Brain pericyte (primary cell): Measurements from ENCODE around the gene VDR.

Experiments
- DNase-seq: peaks from one replicate; pipeline ENCODE4 v3.0.0-alpha.2; 2012; ENCODE audit warnings: low read depth, low spot score

The VDR gene

GRCh38 chr12:47870175-47870781, 34.5 kb downstream of the VDR start:
- DNase-seq = no peak

DNA sequence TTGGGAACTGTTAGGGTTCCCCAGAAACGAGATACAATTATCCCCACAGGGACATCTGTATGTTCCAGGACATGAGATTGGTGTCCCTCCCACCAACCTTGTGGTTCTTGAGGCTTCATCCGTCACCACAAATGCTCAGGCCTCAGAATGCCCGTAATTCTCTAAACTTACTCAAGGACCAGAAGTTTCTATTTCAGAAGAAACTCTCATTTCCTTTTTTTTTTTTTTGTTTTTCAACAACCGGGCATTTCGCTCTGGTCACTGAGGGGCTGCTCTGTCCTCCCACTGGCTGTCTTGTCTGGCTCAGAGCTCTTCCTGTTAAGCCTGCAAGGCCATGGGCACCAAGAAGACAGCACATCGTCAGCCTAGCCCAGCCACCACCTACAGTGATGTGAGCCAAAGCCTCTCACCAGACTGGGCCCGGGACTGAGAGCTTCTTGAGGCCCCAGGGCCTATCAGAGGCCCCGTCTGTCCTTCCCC, 36.2 kb downstream of the VDR start:
- DNase-seq = no peak

- peak; percentile 51 for DNase-seq
Observed at GRCh38 chr12:47868041-47868440, 36.8 kb downstream of the VDR start.

DNA sequence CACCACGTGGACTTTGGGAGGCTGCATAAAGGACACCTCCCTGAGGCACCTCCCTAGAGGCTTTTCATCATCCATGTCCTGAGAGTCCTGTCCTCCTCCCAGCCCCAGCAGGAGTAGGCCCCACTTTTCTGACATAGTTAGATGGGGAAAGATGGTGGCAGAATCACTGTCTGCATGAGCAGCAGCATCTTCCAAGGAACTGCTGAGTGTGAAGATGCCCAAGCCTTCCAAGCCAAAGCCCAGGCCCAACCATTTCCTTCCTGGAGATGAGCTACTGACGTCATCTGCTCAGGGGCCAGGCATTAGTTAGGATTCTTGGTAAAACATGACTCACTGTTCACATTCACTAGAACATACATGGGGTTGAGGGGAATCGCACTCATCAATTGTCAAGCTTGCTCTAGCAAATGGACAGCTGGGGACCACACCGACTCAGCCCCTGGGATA, 37.3 kb downstream of the VDR start:
- peak; percentile 59 for DNase-seq

DNA sequence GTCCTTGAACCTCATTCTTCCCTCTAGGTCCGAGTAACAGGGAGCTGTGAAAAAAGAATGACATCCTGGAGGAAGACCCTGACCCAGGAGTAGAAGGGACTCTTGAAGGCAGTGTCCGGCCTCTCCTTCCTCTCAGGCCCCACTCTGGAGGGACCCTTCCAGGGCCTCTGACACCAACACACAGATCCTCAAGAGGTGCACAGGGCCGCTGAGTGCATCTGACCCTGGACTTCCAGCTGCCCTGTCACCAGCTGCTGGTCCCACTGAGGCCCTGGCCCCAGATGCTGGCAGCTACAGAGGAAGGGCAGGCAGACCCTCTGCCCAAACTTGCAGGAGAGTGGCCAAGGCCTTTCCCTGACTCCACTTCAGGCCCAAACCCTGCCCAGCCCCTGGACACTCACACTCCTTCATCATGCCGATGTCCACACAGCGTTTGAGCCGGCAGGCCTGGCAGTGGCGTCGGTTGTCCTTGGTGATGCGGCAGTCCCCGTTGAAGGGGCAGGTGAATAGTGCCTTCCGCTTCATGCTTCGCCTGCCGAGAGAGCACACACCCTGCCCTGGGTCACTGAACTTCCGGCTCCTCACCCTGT, 40.1 kb downstream of the VDR start:
- no peak for DNase-seq

DNA sequence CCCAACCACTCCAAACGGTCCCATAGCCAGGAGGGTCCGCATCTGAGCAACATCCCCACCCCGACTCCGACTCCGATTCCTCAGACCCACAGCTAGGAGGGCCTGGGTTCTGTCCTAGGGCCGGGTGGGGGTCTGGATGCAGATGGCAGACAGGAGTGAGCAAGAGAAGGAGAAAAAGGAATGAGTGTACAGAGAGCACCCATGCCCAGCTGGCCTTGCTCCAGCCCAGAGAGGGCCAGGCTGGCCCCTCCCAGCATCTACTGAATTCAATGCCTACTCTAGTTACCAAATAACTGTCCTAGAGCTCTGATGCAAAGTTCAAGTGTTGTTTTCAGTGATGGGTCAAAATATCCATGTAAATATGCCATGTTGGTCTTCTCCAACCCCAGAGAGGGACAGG, 40.8 kb downstream of the VDR start:
- DNase-seq = no peak

DNA sequence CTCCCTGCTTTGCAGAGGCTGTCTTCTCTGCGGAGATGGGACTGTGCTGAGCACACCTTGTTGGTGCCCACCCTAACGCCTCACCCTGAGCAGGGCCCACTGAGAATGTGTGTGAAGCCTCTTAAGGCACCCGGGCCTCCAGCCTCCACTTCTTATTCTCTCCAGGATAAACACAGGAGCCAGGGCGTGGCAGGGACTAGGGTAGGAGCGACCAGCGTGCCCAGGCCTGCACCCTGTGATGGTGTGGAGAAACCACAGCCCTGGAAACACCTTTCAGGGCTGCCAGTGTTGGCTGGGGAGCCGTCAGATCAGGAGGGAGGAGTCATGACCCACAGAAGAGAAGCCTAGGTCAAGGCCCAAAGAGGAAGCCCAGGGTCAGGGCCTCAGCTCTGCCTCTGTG, 41.3 kb downstream of the VDR start:
- DNase-seq = no peak

GRCh38 chr12:47862881-47863280, 41.9 kb downstream of the VDR start:
- DNase-seq = no peak

DNA sequence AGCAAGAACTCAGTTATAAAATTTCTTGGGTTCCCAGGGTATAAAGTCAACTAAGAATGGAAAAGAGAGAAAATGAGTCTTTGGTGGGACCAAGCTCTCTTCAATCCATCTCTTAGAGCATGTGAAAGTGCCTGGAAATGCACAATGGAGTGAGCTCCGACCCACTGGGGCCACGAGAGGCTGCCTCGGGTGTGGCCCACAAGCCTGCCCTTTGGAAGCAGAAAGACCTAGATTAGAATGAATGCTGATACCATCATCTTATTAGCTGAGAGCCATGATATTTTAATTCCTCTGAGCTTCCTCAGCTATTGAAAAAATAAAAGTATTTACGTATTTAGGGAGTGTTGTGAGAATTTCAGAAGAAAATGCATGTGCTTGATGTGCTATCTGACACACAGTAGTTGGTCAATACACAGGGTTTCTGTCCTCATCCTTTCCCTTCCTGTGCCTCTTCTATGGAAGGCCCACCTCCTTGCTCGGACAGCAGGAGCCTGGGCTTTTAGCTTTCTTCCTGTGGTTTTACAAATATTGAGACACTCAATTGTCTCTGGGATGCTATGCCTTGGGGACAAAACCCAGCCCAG, 42.5 kb downstream of the VDR start:
- DNase-seq = no peak

- no peak for DNase-seq
Observed at GRCh38 chr12:47860873-47861272, 43.9 kb downstream of the VDR start.

- DNase-seq = no peak
Observed at GRCh38 chr12:47860279-47860841, 44.4 kb downstream of the VDR start.

- no peak for DNase-seq
Observed at GRCh38 chr12:47858511-47859266, 46.1 kb downstream of the VDR start.

DNA sequence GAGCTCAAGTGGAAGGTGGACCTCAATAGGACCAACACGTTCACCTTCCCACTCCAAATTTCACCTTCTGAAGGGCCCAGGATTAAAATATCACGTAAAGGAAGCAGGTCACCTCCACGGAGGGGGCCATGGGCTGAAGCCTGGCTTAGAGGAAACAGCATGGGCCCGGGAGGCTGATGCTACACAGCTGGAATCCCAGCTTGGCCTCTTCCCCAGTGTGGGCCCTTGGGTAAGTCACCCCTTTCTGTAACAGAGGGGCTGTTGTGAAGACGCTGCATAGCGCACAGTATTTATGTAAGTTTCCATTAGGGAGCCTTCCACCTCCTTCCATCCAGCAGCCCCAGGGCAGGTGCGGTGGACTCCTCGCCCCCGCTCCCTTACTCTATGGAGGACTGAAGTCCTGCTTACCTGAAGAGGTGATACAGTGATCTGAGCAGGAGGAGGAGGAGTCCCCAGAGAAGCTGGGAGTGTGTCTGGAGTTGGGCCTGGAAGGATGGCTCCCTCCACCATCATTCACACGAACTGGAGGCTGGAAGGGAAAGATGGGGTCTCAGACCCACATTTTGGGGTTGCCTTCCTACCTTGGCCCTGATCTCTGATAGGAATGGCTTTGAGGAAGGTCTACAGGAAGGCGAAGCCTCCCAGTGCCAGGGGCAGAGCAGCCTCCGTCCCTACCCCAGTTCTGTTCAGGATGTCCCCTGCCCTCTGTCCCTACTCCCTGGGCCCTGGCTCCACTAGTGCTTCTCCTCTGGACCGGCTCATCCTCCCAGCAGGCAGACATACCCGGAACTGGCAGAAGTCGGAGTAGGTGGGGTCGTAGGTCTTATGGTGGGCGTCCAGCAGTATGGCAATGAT, 47.8 kb downstream of the VDR start:
- no peak for DNase-seq

GRCh38 chr12:47856094-47856493, 48.7 kb downstream of the VDR start:
- no peak for DNase-seq

GRCh38 chr12:47855502-47855901, 49.3 kb downstream of the VDR start:
- DNase-seq = no peak

DNA sequence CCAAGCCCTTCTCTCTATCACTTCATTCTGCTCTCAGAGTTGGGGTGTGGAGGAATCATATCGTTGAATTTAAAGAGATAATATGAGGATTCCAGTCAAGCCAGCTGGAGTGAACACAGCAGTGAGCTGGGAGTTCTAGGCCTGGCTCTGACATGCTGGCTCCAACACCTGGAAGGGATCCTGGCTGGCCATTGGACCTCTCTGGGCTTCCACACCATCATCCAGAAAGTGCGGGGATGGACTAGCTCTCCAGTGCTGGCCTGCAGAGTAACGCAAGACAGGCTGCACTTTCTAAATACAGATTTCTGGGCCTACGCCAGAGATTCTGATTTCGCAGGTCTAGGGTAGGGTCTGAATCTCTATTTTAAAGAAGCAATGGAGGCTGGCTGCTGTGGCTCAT, 50.3 kb downstream of the VDR start:
- DNase-seq = no peak

DNA sequence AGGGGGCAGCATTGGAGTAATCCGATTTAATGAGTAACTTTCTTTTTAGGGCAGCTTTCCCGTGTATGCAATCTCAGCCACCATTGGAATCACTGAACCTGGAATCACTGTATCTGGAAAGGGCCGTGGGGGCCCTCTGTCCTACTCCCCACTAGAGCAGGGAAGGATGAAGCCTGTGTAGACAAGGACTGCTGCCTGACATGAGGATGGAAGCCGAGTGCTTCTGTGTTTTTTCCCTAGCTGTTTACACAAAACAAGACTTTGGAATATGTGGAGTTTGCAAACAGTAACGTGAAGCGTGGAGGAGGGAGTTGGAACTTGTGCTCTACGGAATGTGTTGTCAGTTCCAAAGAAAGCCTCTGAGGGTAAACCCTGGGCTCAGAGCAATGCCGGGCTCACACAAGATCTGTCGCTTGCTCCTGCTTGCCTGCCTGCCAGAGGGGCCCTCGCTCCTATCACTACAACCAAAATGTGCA, 52.7 kb downstream of the VDR start:
- DNase-seq = no peak

- no peak for DNase-seq
Observed at GRCh38 chr12:47851303-47851952, 53.4 kb downstream of the VDR start.

- DNase-seq = no peak
Observed at GRCh38 chr12:47850153-47851084, 54.4 kb downstream of the VDR start.
